ENCODE measurements around the gene OR10H3. TPM values are rescaled to one million over a fixed set of nuclear protein-coding genes. Genes with fewer than 3 reads are reported as not detected.

Gene OR10H3
- total RNA-seq, 1 donor from 2014 or later, result not detected

DNA sequence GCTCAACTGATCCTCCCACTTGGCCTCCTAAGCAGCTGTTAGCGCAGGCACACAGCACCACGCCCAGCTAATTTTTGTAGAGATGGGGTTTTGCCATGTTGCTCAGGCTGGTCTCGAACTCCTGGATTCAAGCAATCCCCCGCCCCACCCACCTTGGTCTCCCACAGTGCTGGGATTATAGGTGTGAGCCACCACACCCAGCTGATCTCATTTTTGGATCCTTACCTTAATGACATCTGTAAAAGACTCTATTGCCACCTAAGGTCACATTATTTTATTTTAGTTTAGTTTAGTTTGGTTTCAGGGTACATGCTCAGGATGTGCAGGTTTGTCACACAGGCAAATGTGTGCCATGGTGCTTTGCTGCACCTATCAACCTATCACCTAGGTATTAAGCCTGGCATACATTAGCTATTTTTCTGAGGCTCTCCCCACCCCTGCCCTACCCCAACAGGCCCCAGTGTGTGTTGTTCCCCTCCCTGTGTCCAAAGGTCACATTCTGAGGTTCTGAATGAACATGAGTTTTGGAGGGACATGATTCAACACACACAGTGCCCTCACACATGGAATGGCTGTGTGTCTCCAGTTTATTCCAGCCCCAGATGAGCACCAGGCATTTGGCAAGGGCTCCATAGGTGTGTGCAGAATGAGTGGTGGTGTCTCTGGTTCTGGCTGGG, 50.9 kb downstream of the OR10H3 start:
- H3K4me3 Mint-ChIP-seq, result no peak overlapping the region
- Histone ChIP-seq H3K79me2 (ENCODE audit: low read depth) (no peaks in the 10 kb centered on the region), H3K27ac (no peak overlapping the region), H3K27me3 (no peaks in the 10 kb centered on the region), H3K9ac (no peak overlapping the region), H4K20me1 (ENCODE audit: low read depth) (no peaks in the 10 kb centered on the region), H3K4me1 (no peaks in the 10 kb centered on the region), H2AFZ (replicated peaks) (no peak overlapping the region), H3F3A (ENCODE audit: low read depth) (no peaks in the 10 kb centered on the region), H3K9me3 (ENCODE audit: low read depth) (peaks cover 11% of the 10 kb centered on the region), H3K4me2 (no peak overlapping the region), H3K4me3 (no peak overlapping the region), H3K36me3 (no peaks in the 10 kb centered on the region)
- H3K9me3 Mint-ChIP-seq, result peaks cover 38% of the 10 kb centered on the region
- H3K4me1 Mint-ChIP-seq, result no peaks in the 10 kb centered on the region
- TF ChIP-seq CTCF (IDR thresholded peaks at IDR 0.05), result no peak
- TF ChIP-seq EZH2phosphoT487 (IDR thresholded peaks at IDR 0.05), result no peak
- TF ChIP-seq EZH2 (IDR thresholded peaks at IDR 0.05), result no peak
- H3K27ac Mint-ChIP-seq, result no peak overlapping the region
- H3K27me3 Mint-ChIP-seq (ENCODE audit: insufficient read depth, low read depth), result peaks cover 3% of the 10 kb centered on the region
- H3K36me3 Mint-ChIP-seq, result no peaks in the 10 kb centered on the region
- DNase-seq (ENCODE audit: low spot score), result no peak

DNA sequence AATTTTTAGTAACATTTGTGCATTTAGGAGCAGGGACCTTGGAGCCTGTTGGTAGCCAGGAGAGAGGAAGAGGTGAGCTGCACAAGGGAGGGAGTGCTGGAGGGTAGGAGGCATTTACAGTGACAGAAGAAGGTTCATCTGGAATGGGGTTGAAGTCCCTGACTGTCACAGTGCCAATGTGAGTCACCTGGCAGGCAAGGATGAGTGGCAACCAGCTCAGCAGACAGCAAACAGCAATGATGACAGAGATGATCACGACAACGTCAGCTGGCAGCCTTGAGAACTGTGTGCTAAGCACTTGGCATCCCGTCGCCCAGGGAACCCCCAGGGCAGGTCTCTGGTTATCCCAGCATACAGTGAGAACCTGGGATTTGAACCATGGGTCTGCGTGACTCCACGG, 52.3 kb downstream of the OR10H3 start:
- Histone ChIP-seq H3K9ac (no peak overlapping the region), H3F3A (ENCODE audit: low read depth) (no peaks in the 10 kb centered on the region), H3K9me3 (ENCODE audit: low read depth) (peaks cover 7% of the 10 kb centered on the region), H4K20me1 (ENCODE audit: low read depth) (no peaks in the 10 kb centered on the region), H3K36me3 (no peaks in the 10 kb centered on the region), H3K27me3 (no peaks in the 10 kb centered on the region), H2AFZ (replicated peaks) (no peak overlapping the region), H3K4me3 (no peak overlapping the region), H3K79me2 (ENCODE audit: low read depth) (no peaks in the 10 kb centered on the region), H3K4me2 (no peak overlapping the region), H3K27ac (no peak overlapping the region), H3K4me1 (no peaks in the 10 kb centered on the region)
- H3K4me3 Mint-ChIP-seq, result no peak overlapping the region
- H3K36me3 Mint-ChIP-seq, result no peaks in the 10 kb centered on the region
- H3K27me3 Mint-ChIP-seq (ENCODE audit: insufficient read depth, low read depth), result peaks cover 5% of the 10 kb centered on the region
- no peaks in the 10 kb centered on the region for H3K4me1 Mint-ChIP-seq
- H3K9me3 Mint-ChIP-seq, result peaks cover 47% of the 10 kb centered on the region
- DNase-seq (ENCODE audit: low spot score), result no peak
- TF ChIP-seq CTCF (IDR thresholded peaks at IDR 0.05) (no peak), EZH2phosphoT487 (IDR thresholded peaks at IDR 0.05) (no peak), EZH2 (IDR thresholded peaks at IDR 0.05) (no peak)
- no peak overlapping the region for H3K27ac Mint-ChIP-seq

Other genes starting within 250 kb of the OR10H3 start
- gene CYP4F22, start 229.5 kb upstream of the OR10H3 start, total RNA-seq (ENCODE audit: low replicate concordance), result not detected in 2 replicates
- gene CYP4F8, start 122.8 kb upstream of the OR10H3 start, total RNA-seq (ENCODE audit: low replicate concordance), result not detected in 2 replicates
- gene CYP4F3, start 97.1 kb upstream of the OR10H3 start, total RNA-seq (ENCODE audit: low replicate concordance), result not detected in 2 replicates
- not detected in 2 replicates for gene CYP4F12, start 64.9 kb upstream of the OR10H3 start, total RNA-seq (ENCODE audit: low replicate concordance)
- not detected in 2 replicates for gene OR10H2, start 10.0 kb upstream of the OR10H3 start, total RNA-seq (ENCODE audit: low replicate concordance)
- gene OR10H5, start 49.7 kb downstream of the OR10H3 start, total RNA-seq (ENCODE audit: low replicate concordance), result not detected in 2 replicates
- not detected in 2 replicates for gene OR10H1, start 77.7 kb downstream of the OR10H3 start, total RNA-seq (ENCODE audit: low replicate concordance)
- not detected in 2 replicates for gene CYP4F2, start 160.1 kb downstream of the OR10H3 start, total RNA-seq (ENCODE audit: low replicate concordance)
- gene CYP4F11, start 196.5 kb downstream of the OR10H3 start, total RNA-seq (ENCODE audit: low replicate concordance), result not detected in 2 replicates
- not detected in 2 replicates for gene OR10H4, start 211.0 kb downstream of the OR10H3 start, total RNA-seq (ENCODE audit: low replicate concordance)